GM19023 (cell line): ENCODE measurements around the gene XRCC4.
A peak's percentile ranks its signal among the peaks of the same experiment; 100 is the strongest.
"Not testable (repeated sequence)": the region's sequence is repeated elsewhere in the genome, so short reads cannot be mapped to it uniquely, and the experiment has no call there.

Experiments used
- ATAC-seq: cut with Tn5 transposase; IDR thresholded peaks from one replicate; pipeline ENCODE4 v1.9.1; 2021; ENCODE audit warnings: mild to moderate bottlenecking, moderate library complexity; ENCODE audit not compliant: unreplicated experiment

Gene XRCC4

GRCh38 chr5:83253720-83254119 lies 176.4 kb downstream of the XRCC4 start:
- no peak for ATAC-seq

GRCh38 chr5:83255268-83255667 lies 177.9 kb downstream of the XRCC4 start:
- ATAC-seq: no peak

- ATAC-seq: no peak
These were observed 178.9 kb downstream of the XRCC4 start for GRCh38 chr5:83256091-83256780.

- not testable (repeated sequence) for ATAC-seq
These were observed 180.3 kb downstream of the XRCC4 start for GRCh38 chr5:83257684-83258083.

GRCh38 chr5:83265318-83265717 lies 188.0 kb downstream of the XRCC4 start:
- ATAC-seq: no peak

- ATAC-seq: no peak
These were observed 193.0 kb downstream of the XRCC4 start for GRCh38 chr5:83270311-83270710.

GRCh38 chr5:83277154-83277553 lies 199.8 kb downstream of the XRCC4 start:
- no peak for ATAC-seq

GRCh38 chr5:83277953-83278352 lies 200.6 kb downstream of the XRCC4 start:
- ATAC-seq: no peak

GRCh38 chr5:83281176-83281575 lies 203.8 kb downstream of the XRCC4 start:
- ATAC-seq: no peak

GRCh38 chr5:83281658-83282057 lies 204.3 kb downstream of the XRCC4 start:
- no peak for ATAC-seq

GRCh38 chr5:83283761-83284160 lies 206.4 kb downstream of the XRCC4 start:
- ATAC-seq: no peak

- ATAC-seq: no peak
These were observed 208.5 kb downstream of the XRCC4 start for GRCh38 chr5:83285661-83286398.

GRCh38 chr5:83294246-83294645 lies 216.9 kb downstream of the XRCC4 start:
- ATAC-seq: no peak

- ATAC-seq: no peak
These were observed 222.0 kb downstream of the XRCC4 start for GRCh38 chr5:83299353-83299752.

GRCh38 chr5:83306572-83307241 lies 229.4 kb downstream of the XRCC4 start:
- peak; percentile 98 for ATAC-seq

- no peak for ATAC-seq
These were observed 235.3 kb downstream of the XRCC4 start for GRCh38 chr5:83312663-83313062.

- no peak for ATAC-seq
These were observed 236.1 kb downstream of the XRCC4 start for GRCh38 chr5:83313436-83313835.

- ATAC-seq: no peak
These were observed 244.2 kb downstream of the XRCC4 start for GRCh38 chr5:83321483-83322055.

GRCh38 chr5:83322273-83322924 lies 245.1 kb downstream of the XRCC4 start:
- ATAC-seq: no peak

- ATAC-seq: no peak
These were observed 246.3 kb downstream of the XRCC4 start for GRCh38 chr5:83323557-83324180.

- ATAC-seq: no peak
These were observed 254.5 kb downstream of the XRCC4 start for GRCh38 chr5:83331842-83332241.
